ENCODE measurements around the gene OOEP.

DNA sequence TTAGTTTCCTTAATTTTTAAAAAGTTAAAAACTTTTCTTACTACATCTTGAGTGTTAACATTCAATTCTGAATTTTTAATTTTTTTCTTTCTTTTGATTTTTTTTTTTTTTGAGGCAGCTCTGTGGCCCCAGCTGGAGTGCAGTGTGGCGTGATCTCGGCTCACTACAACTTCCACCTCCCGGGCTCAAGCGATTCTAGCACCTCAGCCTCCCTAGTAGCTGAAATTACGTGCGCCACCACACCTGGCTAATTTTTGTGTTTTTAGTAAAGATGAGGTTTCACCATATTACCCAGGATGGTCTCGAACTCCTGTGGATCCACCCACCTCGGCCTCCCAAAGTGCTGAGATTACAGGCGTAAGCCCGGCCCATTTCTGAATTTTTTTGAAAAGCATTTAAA, 26.2 kb upstream of the OOEP start:
- TF ChIP-seq CTCF (IDR thresholded peaks at IDR 0.05), result no peak
- TF ChIP-seq POLR2A (IDR thresholded peaks at IDR 0.05), result no peak
